Measurements from ENCODE around the gene NOS1AP. TPM values are rescaled to one million over a fixed set of nuclear protein-coding genes. Genes with fewer than 3 reads are reported as not detected.
A peak's percentile ranks its signal among the peaks of the same experiment; 100 is the strongest.

The NOS1AP gene
- total RNA-seq, 1 experiment from 2014 or later: 14.7 TPM

- TF ChIP-seq ATF2 (CRISPR knock-in tag; IDR thresholded peaks at IDR 0.05; ENCODE audit: borderline replicate concordance, low read depth) (no peak), ZNF219 (CRISPR knock-in tag; IDR thresholded peaks at IDR 0.05; ENCODE audit: borderline replicate concordance) (no peak)
These were observed 135.3 kb downstream of the NOS1AP start (continued) for GRCh38 chr1:162204823-162205155.

GRCh38 chr1:162206300-162206699 lies 136.8 kb downstream of the NOS1AP start:
- Mint-ChIP-seq H3K4me1 (peaks cover 41% of the 10 kb centered on the region), H3K27me3 (ENCODE audit: low read depth) (no peaks in the 10 kb centered on the region), H3K27ac (no peak overlapping the region), H3K36me3 (no peaks in the 10 kb centered on the region), H3K4me3 (no peak overlapping the region), H3K9me3 (peaks cover 8% of the 10 kb centered on the region)
- TF ChIP-seq ATF1 (CRISPR knock-in tag; IDR thresholded peaks at IDR 0.05): no peak
- no peak for TF ChIP-seq ZMAT4 (CRISPR knock-in tag; IDR thresholded peaks at IDR 0.05)
- no peak for TF ChIP-seq GABPB1 (CRISPR knock-in tag; IDR thresholded peaks at IDR 0.05)
- TF ChIP-seq, protein P1, sequence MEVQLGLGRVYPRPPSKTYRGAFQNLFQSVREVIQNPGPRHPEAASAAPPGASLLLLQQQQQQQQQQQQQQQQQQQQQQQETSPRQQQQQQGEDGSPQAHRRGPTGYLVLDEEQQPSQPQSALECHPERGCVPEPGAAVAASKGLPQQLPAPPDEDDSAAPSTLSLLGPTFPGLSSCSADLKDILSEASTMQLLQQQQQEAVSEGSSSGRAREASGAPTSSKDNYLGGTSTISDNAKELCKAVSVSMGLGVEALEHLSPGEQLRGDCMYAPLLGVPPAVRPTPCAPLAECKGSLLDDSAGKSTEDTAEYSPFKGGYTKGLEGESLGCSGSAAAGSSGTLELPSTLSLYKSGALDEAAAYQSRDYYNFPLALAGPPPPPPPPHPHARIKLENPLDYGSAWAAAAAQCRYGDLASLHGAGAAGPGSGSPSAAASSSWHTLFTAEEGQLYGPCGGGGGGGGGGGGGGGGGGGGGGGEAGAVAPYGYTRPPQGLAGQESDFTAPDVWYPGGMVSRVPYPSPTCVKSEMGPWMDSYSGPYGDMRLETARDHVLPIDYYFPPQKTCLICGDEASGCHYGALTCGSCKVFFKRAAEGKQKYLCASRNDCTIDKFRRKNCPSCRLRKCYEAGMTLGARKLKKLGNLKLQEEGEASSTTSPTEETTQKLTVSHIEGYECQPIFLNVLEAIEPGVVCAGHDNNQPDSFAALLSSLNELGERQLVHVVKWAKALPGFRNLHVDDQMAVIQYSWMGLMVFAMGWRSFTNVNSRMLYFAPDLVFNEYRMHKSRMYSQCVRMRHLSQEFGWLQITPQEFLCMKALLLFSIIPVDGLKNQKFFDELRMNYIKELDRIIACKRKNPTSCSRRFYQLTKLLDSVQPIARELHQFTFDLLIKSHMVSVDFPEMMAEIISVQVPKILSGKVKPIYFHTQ (CRISPR knock-in tag; IDR thresholded peaks at IDR 0.05): no peak
- no peak for TF ChIP-seq NR1H2 (CRISPR knock-in tag; IDR thresholded peaks at IDR 0.05)
- no peak for TF ChIP-seq FOXK1 (CRISPR knock-in tag; IDR thresholded peaks at IDR 0.05)
- TF ChIP-seq, protein P2, sequence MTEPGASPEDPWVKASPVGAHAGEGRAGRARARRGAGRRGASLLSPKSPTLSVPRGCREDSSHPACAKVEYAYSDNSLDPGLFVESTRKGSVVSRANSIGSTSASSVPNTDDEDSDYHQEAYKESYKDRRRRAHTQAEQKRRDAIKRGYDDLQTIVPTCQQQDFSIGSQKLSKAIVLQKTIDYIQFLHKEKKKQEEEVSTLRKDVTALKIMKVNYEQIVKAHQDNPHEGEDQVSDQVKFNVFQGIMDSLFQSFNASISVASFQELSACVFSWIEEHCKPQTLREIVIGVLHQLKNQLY (CRISPR knock-in tag; IDR thresholded peaks at IDR 0.05): no peak
- TF ChIP-seq RORB (CRISPR knock-in tag; IDR thresholded peaks at IDR 0.05): no peak
- CTCF ChIA-PET: no interaction called here
- POLR2A ChIA-PET: no interaction called here
- DNase-seq (ENCODE audit: low spot score): no peak
- no peak for ATAC-seq

DNA sequence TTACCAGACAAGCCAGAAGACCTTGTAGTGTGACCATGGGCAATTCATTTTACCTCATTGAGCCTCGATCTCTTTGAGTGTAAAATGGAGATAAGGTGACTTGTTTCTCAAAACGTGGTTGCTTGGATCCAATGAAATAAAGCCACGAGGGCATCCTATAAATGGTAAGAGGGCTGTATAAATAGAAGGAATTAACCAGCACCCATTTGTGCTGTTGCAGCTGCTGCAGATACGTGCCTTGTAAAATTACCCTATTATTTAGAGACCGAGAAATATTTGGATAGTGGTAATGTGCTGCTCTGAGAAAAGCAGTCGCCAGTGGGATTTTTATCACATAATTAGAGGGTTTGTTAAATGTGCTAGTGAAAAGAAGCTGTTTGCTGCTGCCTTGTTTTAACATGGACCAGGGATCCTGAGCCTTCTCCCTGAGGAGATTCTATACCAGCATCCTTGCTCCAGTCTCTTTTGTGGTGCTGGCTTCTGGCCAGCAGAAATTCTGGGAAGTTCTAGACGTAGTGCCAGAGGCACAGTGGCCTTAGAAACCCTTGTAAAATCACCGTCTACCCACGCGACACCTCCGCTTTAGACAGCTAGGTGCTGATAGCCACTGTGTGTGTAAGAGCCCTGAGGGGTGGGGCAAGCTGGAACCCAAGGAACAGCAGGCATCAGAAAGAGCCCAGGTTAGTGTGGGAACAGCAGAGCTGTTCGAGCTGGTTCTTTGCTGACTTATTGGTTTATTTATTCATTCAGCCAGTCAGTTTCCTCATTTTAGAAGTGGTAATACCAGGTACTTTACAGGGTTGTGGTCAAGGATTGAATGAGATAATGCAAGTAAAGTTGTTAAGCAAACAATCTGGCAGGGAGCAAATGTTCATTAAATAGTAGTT lies 137.5 kb downstream of the NOS1AP start:
- H3K27me3 Mint-ChIP-seq (ENCODE audit: low read depth): no peaks in the 10 kb centered on the region
- DNase-seq (ENCODE audit: low spot score): no peak
- TF ChIP-seq GABPB1 (CRISPR knock-in tag; IDR thresholded peaks at IDR 0.05): no peak
- TF ChIP-seq ZNF263 (CRISPR knock-in tag; IDR thresholded peaks at IDR 0.05; ENCODE audit: low read depth): no peak
- TF ChIP-seq E2F5 (CRISPR knock-in tag; IDR thresholded peaks at IDR 0.05): no peak
- no peak for TF ChIP-seq CTCF (IDR thresholded peaks at IDR 0.05)
- peaks cover 48% of the 10 kb centered on the region for H3K4me1 Mint-ChIP-seq
- H3K9me3 Mint-ChIP-seq: peaks cover 4% of the 10 kb centered on the region; the same call in 1 of the 2 replicates
- no peaks in the 10 kb centered on the region for H3K36me3 Mint-ChIP-seq
- no peak overlapping the region for H3K4me3 Mint-ChIP-seq
- CTCF ChIA-PET: interaction anchor here (0.8 to 1.1 kb wide), 2 partner anchors 23 to 115 kb away, joined by 3 to 5 read pairs; no protein-coding TSS in a partner anchor
- peak; percentile 33 for ATAC-seq
- H3K27ac Mint-ChIP-seq: no peak overlapping the region
- POLR2A ChIA-PET: no interaction called here

Measured in WTC11 (cell line).